Measurements from ENCODE around the gene FAM53B.
"Not testable (repeated sequence)": the region's sequence is repeated elsewhere in the genome, so short reads cannot be mapped to it uniquely, and the experiment has no call there.

The FAM53B gene

DNA sequence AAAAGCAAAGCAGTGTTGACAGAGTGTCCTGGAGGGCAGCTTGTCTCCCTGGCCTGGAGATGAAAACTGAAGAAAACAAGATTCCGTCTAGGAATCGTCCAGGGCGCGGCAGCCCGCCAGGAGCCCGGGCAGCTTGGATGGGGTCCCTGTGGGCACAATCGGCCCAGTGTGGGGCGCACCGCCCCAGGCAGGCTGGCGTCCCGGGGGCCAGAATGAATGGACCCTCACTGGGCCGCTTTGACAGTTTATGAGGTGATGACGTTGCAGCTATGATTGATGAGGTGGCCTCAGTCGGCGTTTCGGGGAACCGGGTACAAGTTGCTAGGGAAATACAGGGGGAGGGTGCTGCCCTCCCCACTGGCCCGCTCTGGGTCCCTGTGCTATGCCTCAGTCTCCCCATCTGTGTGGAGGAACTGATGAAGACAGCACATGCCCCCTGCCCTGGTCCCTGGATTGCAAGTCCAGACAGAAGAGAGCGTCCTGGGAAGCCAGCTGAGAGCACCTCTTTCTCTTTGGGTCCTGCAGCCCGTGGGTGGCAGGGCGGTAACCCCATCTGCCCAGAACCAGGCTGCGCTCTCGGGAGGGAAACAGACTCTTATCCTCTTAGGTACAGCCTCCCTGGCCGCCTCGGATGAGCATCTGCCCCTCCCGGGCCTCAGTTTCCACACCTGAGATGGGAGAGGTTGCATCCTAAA lies 151.3 kb downstream of the FAM53B start:
- DNase-seq (ENCODE audit: insufficient read length) (no peak), FAIRE-seq (no peak)
- TF ChIP-seq POLR2A (IDR thresholded peaks at IDR 0.05; ENCODE audit: low read depth, low read length) = no peak
- no peak for TF ChIP-seq POLR2AphosphoS5 (IDR thresholded peaks at IDR 0.05; ENCODE audit: low read depth, low read length)
- no peak for TF ChIP-seq TAF1 (IDR thresholded peaks at IDR 0.05; ENCODE audit: borderline replicate concordance, low read depth, low read length)

DNA sequence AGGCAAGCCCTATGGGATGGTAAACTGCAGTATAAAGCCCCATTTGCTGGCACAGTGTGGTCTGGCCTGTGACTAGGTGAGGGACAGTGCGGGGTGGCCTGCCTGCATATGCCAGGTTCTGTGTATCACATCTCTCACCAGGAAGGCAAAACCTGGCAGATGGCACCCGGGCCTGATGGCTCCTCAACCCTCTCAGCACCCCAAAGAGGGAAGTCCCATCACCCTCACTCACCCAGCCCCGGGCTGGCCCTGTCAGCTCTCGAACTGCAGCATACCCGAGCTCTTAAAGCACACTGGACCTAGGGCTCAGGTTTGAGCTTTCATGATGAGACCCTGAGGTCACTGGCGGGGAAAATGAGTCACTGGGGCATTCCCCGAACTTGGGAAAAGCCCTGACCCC lies 152.1 kb downstream of the FAM53B start:
- TF ChIP-seq TAF1 (IDR thresholded peaks at IDR 0.05; ENCODE audit: borderline replicate concordance, low read depth, low read length) (no peak), POLR2A (IDR thresholded peaks at IDR 0.05; ENCODE audit: low read depth, low read length) (no peak), POLR2AphosphoS5 (IDR thresholded peaks at IDR 0.05; ENCODE audit: low read depth, low read length) (no peak)
- DNase-seq (ENCODE audit: insufficient read length) (no peak), FAIRE-seq (no peak)

DNA sequence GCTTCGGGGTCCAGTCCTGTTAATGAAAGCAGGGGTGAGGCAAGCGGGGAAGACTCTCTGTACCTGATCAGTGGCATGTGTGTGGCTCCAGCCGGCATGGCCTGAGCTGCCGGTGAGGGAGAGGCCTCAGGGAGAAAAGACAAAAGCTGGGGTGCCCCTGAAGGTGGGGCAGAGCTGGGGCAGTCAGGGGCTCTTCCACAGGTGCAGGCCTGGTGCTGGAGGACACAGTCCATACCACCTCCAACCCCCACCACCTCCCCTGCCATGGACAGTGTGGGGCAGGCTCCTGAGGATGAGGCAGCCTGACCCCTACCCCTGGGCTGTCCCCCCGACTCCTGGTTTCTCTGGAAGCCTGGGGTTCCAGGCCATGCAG lies 153.1 kb downstream of the FAM53B start:
- DNase-seq (ENCODE audit: insufficient read length) (no peak), FAIRE-seq (no peak)
- TF ChIP-seq TAF1 (IDR thresholded peaks at IDR 0.05; ENCODE audit: borderline replicate concordance, low read depth, low read length) = no peak
- no peak for TF ChIP-seq POLR2A (IDR thresholded peaks at IDR 0.05; ENCODE audit: low read depth, low read length)
- no peak for TF ChIP-seq POLR2AphosphoS5 (IDR thresholded peaks at IDR 0.05; ENCODE audit: low read depth, low read length)

GRCh38 chr10:124590216-124591122 lies 153.7 kb downstream of the FAM53B start:
- DNase-seq (ENCODE audit: insufficient read length) (no peak), FAIRE-seq (no peak)
- TF ChIP-seq TAF1 (IDR thresholded peaks at IDR 0.05; ENCODE audit: borderline replicate concordance, low read depth, low read length) = no peak
- no peak for TF ChIP-seq POLR2AphosphoS5 (IDR thresholded peaks at IDR 0.05; ENCODE audit: low read depth, low read length)
- no peak for TF ChIP-seq POLR2A (IDR thresholded peaks at IDR 0.05; ENCODE audit: low read depth, low read length)

DNA sequence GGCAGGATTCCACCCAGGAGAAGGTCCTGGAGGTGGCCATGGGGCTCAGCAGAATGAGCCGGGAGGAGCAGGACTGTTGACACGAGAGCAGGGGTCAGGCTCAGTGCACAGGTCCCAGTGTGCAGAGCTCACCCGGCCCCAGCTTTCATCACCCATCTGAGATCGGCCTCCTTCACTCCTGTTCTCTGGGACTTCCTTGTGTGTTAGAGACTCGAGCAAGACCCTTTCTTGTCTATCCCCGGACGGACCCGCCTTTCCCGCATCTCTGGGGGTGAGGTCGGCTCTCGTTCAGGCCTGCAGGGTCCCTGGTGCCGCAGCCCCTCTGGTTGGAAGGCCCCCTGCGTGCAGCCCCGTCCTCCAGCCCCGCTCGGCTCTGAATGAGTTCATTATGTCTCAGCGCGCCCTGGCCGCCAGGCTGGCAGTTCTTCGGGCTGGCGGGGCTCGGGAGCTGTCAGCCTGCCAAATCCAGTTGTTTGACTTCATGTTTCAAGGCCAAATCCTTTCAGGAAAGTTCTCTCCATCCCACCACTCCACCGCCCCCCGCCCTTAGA lies 154.6 kb downstream of the FAM53B start:
- FAIRE-seq (no peak), DNase-seq (ENCODE audit: insufficient read length) (no peak)
- TF ChIP-seq TAF1 (IDR thresholded peaks at IDR 0.05; ENCODE audit: borderline replicate concordance, low read depth, low read length) (no peak), POLR2AphosphoS5 (IDR thresholded peaks at IDR 0.05; ENCODE audit: low read depth, low read length) (no peak), POLR2A (IDR thresholded peaks at IDR 0.05; ENCODE audit: low read depth, low read length) (no peak)

GRCh38 chr10:124588736-124589490 lies 155.3 kb downstream of the FAM53B start:
- no peak for DNase-seq (ENCODE audit: insufficient read length)
- no peak for FAIRE-seq
- TF ChIP-seq TAF1 (IDR thresholded peaks at IDR 0.05; ENCODE audit: borderline replicate concordance, low read depth, low read length) (no peak), POLR2A (IDR thresholded peaks at IDR 0.05; ENCODE audit: low read depth, low read length) (no peak), POLR2AphosphoS5 (IDR thresholded peaks at IDR 0.05; ENCODE audit: low read depth, low read length) (no peak)

- FAIRE-seq; DNase-seq (ENCODE audit: insufficient read length): not testable (repeated sequence)
These were observed 155.8 kb downstream of the FAM53B start for GRCh38 chr10:124588341-124588735.

GRCh38 chr10:124587811-124588211 lies 156.4 kb downstream of the FAM53B start:
- DNase-seq (ENCODE audit: insufficient read length) = no peak
- TF ChIP-seq POLR2AphosphoS5 (IDR thresholded peaks at IDR 0.05; ENCODE audit: low read depth, low read length) (no peak), POLR2A (IDR thresholded peaks at IDR 0.05; ENCODE audit: low read depth, low read length) (no peak), TAF1 (IDR thresholded peaks at IDR 0.05; ENCODE audit: borderline replicate concordance, low read depth, low read length) (no peak)
- FAIRE-seq = no peak

- no peak for TF ChIP-seq POLR2A (IDR thresholded peaks at IDR 0.05; ENCODE audit: low read depth, low read length)
- no peak for TF ChIP-seq TAF1 (IDR thresholded peaks at IDR 0.05; ENCODE audit: borderline replicate concordance, low read depth, low read length)
- no peak for TF ChIP-seq POLR2AphosphoS5 (IDR thresholded peaks at IDR 0.05; ENCODE audit: low read depth, low read length)
- FAIRE-seq (no peak), DNase-seq (ENCODE audit: insufficient read length) (no peak)
These were observed 158.0 kb downstream of the FAM53B start for GRCh38 chr10:124586142-124586541.

- TF ChIP-seq TAF1 (IDR thresholded peaks at IDR 0.05; ENCODE audit: borderline replicate concordance, low read depth, low read length) (no peak), POLR2AphosphoS5 (IDR thresholded peaks at IDR 0.05; ENCODE audit: low read depth, low read length) (no peak), POLR2A (IDR thresholded peaks at IDR 0.05; ENCODE audit: low read depth, low read length) (no peak)
- DNase-seq (ENCODE audit: insufficient read length) (no peak), FAIRE-seq (no peak)
These were observed 165.2 kb downstream of the FAM53B start for GRCh38 chr10:124579011-124579399.

All from GM12892 (cell line).